ENCODE data around the gene GALNT6. TPM values are rescaled to one million over a fixed set of nuclear protein-coding genes. Genes with fewer than 3 reads are reported as not detected.

GALNT6 gene
- total RNA-seq, 3 donors from 2014 or later (not counting 1 experiment from before 2014, with no cell fraction given): 19.3 to 38.5 (median 33.9) TPM

GRCh38 chr12:51368640-51369517 is 22.3 kb downstream of the GALNT6 start:
- Mint-ChIP-seq H3K27ac (peak overlapping the region; percentile 82 to 87), H3K27me3 (ENCODE audit: low read depth in 2 of 2) (no peaks in the 10 kb centered on the region), H3K36me3 (no peaks in the 10 kb centered on the region), H3K4me1 (peaks cover 31 to 33% of the 10 kb centered on the region in 2 donors), H3K4me3 (peak overlapping the region; percentile 80), H3K9me3 (no peaks in the 10 kb centered on the region)
- H3K4me1 ChIP-seq (ENCODE audit: control insufficient read depth, insufficient read depth, low read length): peaks cover 30% of the 10 kb centered on the region
- TF ChIP-seq CTCF (IDR thresholded peaks at IDR 0.05): no peak
- intact Hi-C loops (cut with micrococcal nuclease): loop anchor here (1.0 to 2.0 kb wide), 4 partner anchors 22 to 56 kb away; partner anchors contain the start of genes BIN2, GALNT6 and SLC4A8
- H3K27me3 ChIP-seq (ENCODE audit: control insufficient read depth, insufficient read depth, low read length): no peaks in the 10 kb centered on the region
- H3K4me3 ChIP-seq (ENCODE audit: low read length): no peak overlapping the region
- H3K27ac ChIP-seq (ENCODE audit: low read length): peak overlapping the region; percentile 72
- peak; percentile 91 to 95 (median 91) for ATAC-seq
- 11% methylated on average over 13 of the region's 17 CpGs for WGBS (ENCODE audit: insufficient coverage)
- DNase-seq: peak; percentile 77 to 97
- peaks cover 5% of the 10 kb centered on the region for H3K36me3 ChIP-seq (ENCODE audit: control insufficient read depth, insufficient read depth, low read length)
- H3K9me3 ChIP-seq (ENCODE audit: control insufficient read depth, insufficient read depth, low read length): no peaks in the 10 kb centered on the region

- H3K4me1 ChIP-seq (ENCODE audit: control insufficient read depth, insufficient read depth, low read length): peaks cover 30% of the 10 kb centered on the region
- H3K4me3 ChIP-seq (ENCODE audit: low read length): no peak overlapping the region
- Mint-ChIP-seq H3K27ac (no peak overlapping the region), H3K4me1 (peaks cover 23 to 25% of the 10 kb centered on the region in 2 donors), H3K27me3 (ENCODE audit: low read depth in 2 of 2) (no peaks in the 10 kb centered on the region), H3K4me3 (no peak overlapping the region), H3K9me3 (no peaks in the 10 kb centered on the region), H3K36me3 (no peaks in the 10 kb centered on the region)
- ATAC-seq: no peak
- no peaks in the 10 kb centered on the region for H3K9me3 ChIP-seq (ENCODE audit: control insufficient read depth, insufficient read depth, low read length)
- 97% methylated on average over 10 of the region's 10 CpGs for WGBS (ENCODE audit: insufficient coverage)
- H3K27ac ChIP-seq (ENCODE audit: low read length): no peak overlapping the region
- intact Hi-C loops (cut with micrococcal nuclease): no loop called here
- H3K36me3 ChIP-seq (ENCODE audit: control insufficient read depth, insufficient read depth, low read length): peaks cover 12% of the 10 kb centered on the region
- no peak for TF ChIP-seq CTCF (IDR thresholded peaks at IDR 0.05)
- H3K27me3 ChIP-seq (ENCODE audit: control insufficient read depth, insufficient read depth, low read length): no peaks in the 10 kb centered on the region
- DNase-seq: no peak
Measured at GRCh38 chr12:51365276-51365675, 25.9 kb downstream of the GALNT6 start.

- Histone ChIP-seq H3K4me1 (ENCODE audit: control insufficient read depth, insufficient read depth, low read length) (peaks cover 17% of the 10 kb centered on the region), H3K9me3 (ENCODE audit: control insufficient read depth, insufficient read depth, low read length) (no peaks in the 10 kb centered on the region), H3K27ac (ENCODE audit: low read length) (no peak overlapping the region), H3K4me3 (ENCODE audit: low read length) (no peak overlapping the region), H3K27me3 (ENCODE audit: control insufficient read depth, insufficient read depth, low read length) (no peaks in the 10 kb centered on the region), H3K36me3 (ENCODE audit: control insufficient read depth, insufficient read depth, low read length) (peaks cover 15% of the 10 kb centered on the region)
- Mint-ChIP-seq H3K4me3 (no peak overlapping the region), H3K36me3 (no peaks in the 10 kb centered on the region), H3K27ac (no peak overlapping the region), H3K4me1 (peaks cover 12% of the 10 kb centered on the region in 2 donors), H3K27me3 (ENCODE audit: low read depth in 2 of 2) (no peaks in the 10 kb centered on the region), H3K9me3 (no peaks in the 10 kb centered on the region)
- no peak for TF ChIP-seq CTCF (IDR thresholded peaks at IDR 0.05)
- ATAC-seq (no peak), DNase-seq (no peak)
- intact Hi-C loops (cut with micrococcal nuclease): no loop called here
- WGBS (ENCODE audit: insufficient coverage): 96% methylated on average over 11 of the region's 11 CpGs
Measured at GRCh38 chr12:51364001-51364400, 27.2 kb downstream of the GALNT6 start.

Measured in natural killer cell (primary cell).